MM.1S (cell line): ENCODE measurements around the gene KCNH1.

Experiments
- DNase-seq: peaks from one replicate; pipeline ENCODE4 v3.0.0-alpha.2; 2015
- H2AFZ ChIP-seq: fragments of 300-600 bp; sonication (generic); 2 replicates; pipeline ENCODE4 v1.6.0; 2016; ENCODE audit warnings: antibody characterized with exemption, low read length
- H3F3A ChIP-seq: fragments of 300-600 bp; sonication (generic); 2 replicates; pipeline ENCODE4 v1.6.1; 2016; ENCODE audit warnings: mild to moderate bottlenecking, antibody characterized with exemption, low read length, moderate library complexity, mixed read lengths; ENCODE audit not compliant: insufficient read depth
- H3K27ac ChIP-seq: fragments of 300-600 bp; sonication (generic); 2 replicates; pipeline ENCODE4 v1.5.1; 2016; ENCODE audit warnings: mild to moderate bottlenecking, low read length
- H3K27me3 ChIP-seq: fragments of 300-600 bp; sonication (generic); replicated peaks from 2 replicates; pipeline ENCODE4 v1.6.0; 2016; ENCODE audit warnings: low read length; ENCODE audit not compliant: insufficient read depth
- H3K36me3 ChIP-seq: fragments of 300-600 bp; sonication (generic); replicated peaks from 2 replicates; pipeline ENCODE4 v1.6.1; 2016; ENCODE audit warnings: mild to moderate bottlenecking, low read length, mixed read lengths; ENCODE audit not compliant: insufficient read depth
- H3K4me1 ChIP-seq: fragments of 300-600 bp; sonication (generic); 2 replicates; pipeline ENCODE4 v1.6.1; 2016; ENCODE audit warnings: low read length, mixed read lengths
- H3K4me2 ChIP-seq: fragments of 300-600 bp; sonication (generic); 2 replicates; pipeline ENCODE4 v1.6.0; 2016; ENCODE audit warnings: low read depth, low read length
- H3K4me3 ChIP-seq: fragments of 300-600 bp; sonication (generic); 2 replicates; pipeline ENCODE4 v1.5.1; 2016; ENCODE audit warnings: low read length, mixed read lengths
- H3K79me2 ChIP-seq: fragments of 300-600 bp; sonication (generic); 2 replicates; pipeline ENCODE4 v1.6.1; 2016; ENCODE audit warnings: mixed run types, low read length, mixed read lengths
- H3K9ac ChIP-seq: fragments of 300-600 bp; sonication (generic); 2 replicates; pipeline ENCODE4 v1.6.1; 2016; ENCODE audit warnings: low read length, mixed read lengths
- H3K9me2 ChIP-seq: fragments of 300-600 bp; sonication (generic); replicated peaks from 2 replicates; pipeline ENCODE4 v1.6.1; 2016; ENCODE audit warnings: mild to moderate bottlenecking, low read length, mixed read lengths; ENCODE audit not compliant: insufficient read depth
- H3K9me3 ChIP-seq: fragments of 300-600 bp; sonication (generic); replicated peaks from 2 replicates; pipeline ENCODE4 v1.6.1; 2016; ENCODE audit warnings: mild to moderate bottlenecking, low read length, mixed read lengths; ENCODE audit not compliant: insufficient read depth
- H4K20me1 ChIP-seq: fragments of 300-600 bp; sonication (generic); 2 replicates; pipeline ENCODE4 v1.6.1; 2016; ENCODE audit warnings: mild to moderate bottlenecking, low read length, moderate library complexity, mixed read lengths; ENCODE audit not compliant: insufficient read depth
- EZH2 ChIP-seq: fragments of 300-600 bp; sonication (generic); optimal IDR thresholded peaks from 2 replicates; pipeline ENCODE3; 2017; ENCODE audit warnings: low read depth, mild to moderate bottlenecking, antibody characterized with exemption, low read length, mixed read lengths
- EZH2phosphoT487 ChIP-seq: fragments of 300-600 bp; sonication (generic); IDR thresholded peaks from 2 replicates; pipeline ENCODE4 v1.6.1; 2018; ENCODE audit warnings: antibody characterized with exemption, low read length
- TF ChIP-seq, protein P1 (sequence below): fragments of 300-600 bp; sonication (generic); IDR thresholded peaks from 2 replicates; pipeline ENCODE4 v1.5.1; 2016; ENCODE audit warnings: antibody characterized with exemption, low read length, mixed read lengths

Gene KCNH1

DNA sequence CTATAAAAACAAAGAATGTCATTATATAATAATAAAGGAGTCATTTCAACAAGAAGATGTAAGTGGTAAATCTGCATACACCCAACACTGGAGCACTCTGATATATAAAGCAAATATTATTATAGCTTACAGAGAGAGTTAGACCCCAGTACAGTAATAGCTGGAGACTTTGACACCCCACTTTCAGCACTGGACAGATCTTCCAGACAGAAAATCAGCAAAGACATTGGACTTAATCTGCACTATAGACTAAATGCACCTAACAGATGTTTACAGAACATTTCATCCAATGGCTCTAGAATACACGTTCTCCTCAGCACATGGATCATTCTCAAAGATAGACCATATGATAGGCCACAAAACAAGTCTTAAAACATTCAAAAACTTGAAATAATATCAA lies 20.0 kb upstream of the KCNH1 start:
- Histone ChIP-seq H2AFZ (no peak overlapping the region), H4K20me1 (no peaks in the 10 kb centered on the region), H3K4me2 (no peak overlapping the region), H3K36me3 (no peaks in the 10 kb centered on the region), H3K4me1 (no peaks in the 10 kb centered on the region), H3K27me3 (no peaks in the 10 kb centered on the region), H3K27ac (no peak overlapping the region), H3K4me3 (no peak overlapping the region), H3K9me3 (no peaks in the 10 kb centered on the region), H3K9ac (no peak overlapping the region), H3K9me2 (no peaks in the 10 kb centered on the region), H3K79me2 (no peaks in the 10 kb centered on the region), H3F3A (no peaks in the 10 kb centered on the region)
- DNase-seq: no peak
- TF ChIP-seq, protein P1, sequence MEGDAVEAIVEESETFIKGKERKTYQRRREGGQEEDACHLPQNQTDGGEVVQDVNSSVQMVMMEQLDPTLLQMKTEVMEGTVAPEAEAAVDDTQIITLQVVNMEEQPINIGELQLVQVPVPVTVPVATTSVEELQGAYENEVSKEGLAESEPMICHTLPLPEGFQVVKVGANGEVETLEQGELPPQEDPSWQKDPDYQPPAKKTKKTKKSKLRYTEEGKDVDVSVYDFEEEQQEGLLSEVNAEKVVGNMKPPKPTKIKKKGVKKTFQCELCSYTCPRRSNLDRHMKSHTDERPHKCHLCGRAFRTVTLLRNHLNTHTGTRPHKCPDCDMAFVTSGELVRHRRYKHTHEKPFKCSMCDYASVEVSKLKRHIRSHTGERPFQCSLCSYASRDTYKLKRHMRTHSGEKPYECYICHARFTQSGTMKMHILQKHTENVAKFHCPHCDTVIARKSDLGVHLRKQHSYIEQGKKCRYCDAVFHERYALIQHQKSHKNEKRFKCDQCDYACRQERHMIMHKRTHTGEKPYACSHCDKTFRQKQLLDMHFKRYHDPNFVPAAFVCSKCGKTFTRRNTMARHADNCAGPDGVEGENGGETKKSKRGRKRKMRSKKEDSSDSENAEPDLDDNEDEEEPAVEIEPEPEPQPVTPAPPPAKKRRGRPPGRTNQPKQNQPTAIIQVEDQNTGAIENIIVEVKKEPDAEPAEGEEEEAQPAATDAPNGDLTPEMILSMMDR: no peak
- TF ChIP-seq EZH2 (no peak), EZH2phosphoT487 (no peak)

DNA sequence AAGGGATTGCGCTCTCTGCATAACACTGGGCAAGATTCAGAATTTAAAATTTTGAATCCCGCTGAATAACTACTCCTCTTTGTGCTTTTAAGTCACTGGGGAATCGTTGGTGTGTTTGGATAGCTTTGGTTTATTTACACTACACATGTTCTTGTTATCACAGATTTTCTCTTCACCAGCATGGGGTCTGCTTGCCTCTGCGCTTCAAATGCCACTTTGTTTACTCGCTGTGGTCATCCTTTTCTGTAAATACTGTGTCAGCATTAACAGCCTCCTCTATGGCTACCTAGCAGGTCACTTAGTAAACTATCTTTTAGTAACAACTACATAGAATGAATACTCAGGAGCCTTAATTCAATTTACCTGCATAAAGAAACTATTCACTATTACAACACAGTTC lies 14.4 kb upstream of the KCNH1 start:
- H2AFZ ChIP-seq: no peak overlapping the region
- TF ChIP-seq, protein P1: no peak
- TF ChIP-seq EZH2phosphoT487 (no peak), EZH2 (no peak)
- H3K27ac ChIP-seq: no peak overlapping the region
- no peaks in the 10 kb centered on the region for H3K36me3 ChIP-seq
- H4K20me1 ChIP-seq: no peaks in the 10 kb centered on the region
- no peaks in the 10 kb centered on the region for H3K79me2 ChIP-seq
- DNase-seq: no peak
- no peak overlapping the region for H3K4me2 ChIP-seq
- H3K4me3 ChIP-seq: no peak overlapping the region
- H3K4me1 ChIP-seq: no peaks in the 10 kb centered on the region
- H3K27me3 ChIP-seq: no peaks in the 10 kb centered on the region
- H3K9me3 ChIP-seq: no peaks in the 10 kb centered on the region
- H3K9me2 ChIP-seq: no peaks in the 10 kb centered on the region
- H3K9ac ChIP-seq: no peak overlapping the region
- no peaks in the 10 kb centered on the region for H3F3A ChIP-seq

DNA sequence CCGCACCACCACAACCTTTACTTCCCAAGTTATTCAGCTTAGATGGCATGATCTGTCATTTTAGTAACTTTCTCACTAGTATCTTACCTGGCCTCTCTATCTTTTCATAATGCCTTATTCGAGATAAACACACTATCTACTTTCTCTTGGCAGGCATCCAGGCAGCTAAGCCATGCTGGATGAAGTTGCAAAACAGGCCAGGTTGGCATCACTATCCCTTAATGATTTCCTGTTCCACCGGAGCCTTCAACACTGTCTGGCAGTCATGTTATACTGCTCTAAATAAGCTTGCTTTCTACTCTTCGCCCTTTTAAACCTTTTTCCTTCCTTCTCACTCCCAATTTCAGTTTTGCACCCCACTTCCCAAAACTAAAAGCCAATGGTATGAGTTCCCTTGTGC lies 12.0 kb upstream of the KCNH1 start:
- H3K9ac ChIP-seq: no peak overlapping the region
- H3K27ac ChIP-seq: no peak overlapping the region
- no peaks in the 10 kb centered on the region for H3K36me3 ChIP-seq
- H4K20me1 ChIP-seq: no peaks in the 10 kb centered on the region
- H3F3A ChIP-seq: no peaks in the 10 kb centered on the region
- H3K9me3 ChIP-seq: no peaks in the 10 kb centered on the region
- H2AFZ ChIP-seq: no peak overlapping the region
- no peak overlapping the region for H3K4me2 ChIP-seq
- H3K4me3 ChIP-seq: no peak overlapping the region
- TF ChIP-seq EZH2 (no peak), EZH2phosphoT487 (no peak)
- TF ChIP-seq, protein P1: no peak
- no peaks in the 10 kb centered on the region for H3K27me3 ChIP-seq
- no peaks in the 10 kb centered on the region for H3K9me2 ChIP-seq
- no peaks in the 10 kb centered on the region for H3K79me2 ChIP-seq
- H3K4me1 ChIP-seq: no peaks in the 10 kb centered on the region
- no peak for DNase-seq
